Posterior cingulate gyrus (tissue), 11 donors: ENCODE data around the gene PAK1.
"Not testable (repeated sequence)": the region's sequence is repeated elsewhere in the genome, so short reads cannot be mapped to it uniquely, and the experiment has no call there.

Source experiments
- DNase-seq, 10 donors: peaks; one replicate each; pipeline versions ENCODE4 v3.0.0 to v3.0.0-alpha.2; 2020 to 2021; ENCODE audit warnings: mixed read lengths in 3 of 10
- intact Hi-C: fragments of 100-400 bp; cut with DNase I; formaldehyde crosslinking; loops from one replicate; pipeline ENCODE4 v1.15.1; 2023

PAK1 gene

GRCh38 chr11:77409046-77409445 is 64.8 kb downstream of the PAK1 start:
- intact Hi-C loops, result no loop called here

GRCh38 chr11:77407613-77408012 is 66.3 kb downstream of the PAK1 start:
- intact Hi-C loops, result no loop called here
- no peak for DNase-seq

More at GRCh38 chr11:77409046-77409445, 64.8 kb downstream of the PAK1 start:
- no peak for DNase-seq

DNA sequence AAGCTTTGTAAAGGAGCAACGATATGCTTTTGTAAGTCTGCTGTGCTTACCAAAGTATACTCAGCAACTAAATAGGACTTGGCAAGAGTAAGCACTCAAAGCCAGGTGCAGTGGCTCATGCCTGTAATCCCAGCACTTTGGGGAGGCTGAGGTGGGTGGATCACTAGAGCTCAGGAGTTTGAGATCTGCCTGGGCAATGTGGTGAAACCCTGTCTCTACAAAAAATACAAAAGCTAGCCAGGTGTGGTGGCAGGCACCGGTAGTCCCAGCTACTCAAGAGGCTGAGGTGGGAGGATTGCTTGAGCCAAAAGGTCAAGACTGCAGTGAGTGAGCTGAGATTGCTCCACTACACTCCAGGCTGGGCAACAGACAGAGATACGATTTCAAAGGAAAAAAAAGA is 67.5 kb downstream of the PAK1 start:
- DNase-seq, result no peak
- intact Hi-C loops, result no loop called here

DNA sequence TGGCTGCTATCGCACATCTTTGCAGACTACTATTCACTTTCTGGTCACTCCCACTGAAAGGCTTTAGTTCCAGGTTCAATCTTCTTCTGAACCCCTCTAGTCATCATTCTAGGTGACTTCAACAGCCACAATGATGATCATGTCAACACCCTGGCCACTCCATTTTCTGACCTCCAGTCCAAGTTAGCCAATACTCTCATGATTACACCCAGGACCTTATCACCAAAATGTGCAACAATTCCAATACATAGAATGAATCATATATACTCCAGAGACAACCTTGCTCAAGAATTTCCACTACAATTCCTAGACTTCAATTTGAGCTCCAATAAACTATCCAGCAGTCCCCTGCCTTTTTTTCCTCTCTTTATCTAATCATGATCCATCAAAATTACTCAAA is 70.7 kb downstream of the PAK1 start:
- DNase-seq, result no peak
- intact Hi-C loops, result no loop called here

GRCh38 chr11:77402218-77402556 is 71.7 kb downstream of the PAK1 start:
- intact Hi-C loops, result no loop called here
- DNase-seq, result no peak

GRCh38 chr11:77401486-77402217 is 72.2 kb downstream of the PAK1 start:
- intact Hi-C loops, result no loop called here
- no peak for DNase-seq

GRCh38 chr11:77400775-77401449 is 73.0 kb downstream of the PAK1 start:
- DNase-seq, result no peak
- intact Hi-C loops, result no loop called here

GRCh38 chr11:77400271-77400670 is 73.6 kb downstream of the PAK1 start:
- intact Hi-C loops, result no loop called here
- no peak for DNase-seq

DNA sequence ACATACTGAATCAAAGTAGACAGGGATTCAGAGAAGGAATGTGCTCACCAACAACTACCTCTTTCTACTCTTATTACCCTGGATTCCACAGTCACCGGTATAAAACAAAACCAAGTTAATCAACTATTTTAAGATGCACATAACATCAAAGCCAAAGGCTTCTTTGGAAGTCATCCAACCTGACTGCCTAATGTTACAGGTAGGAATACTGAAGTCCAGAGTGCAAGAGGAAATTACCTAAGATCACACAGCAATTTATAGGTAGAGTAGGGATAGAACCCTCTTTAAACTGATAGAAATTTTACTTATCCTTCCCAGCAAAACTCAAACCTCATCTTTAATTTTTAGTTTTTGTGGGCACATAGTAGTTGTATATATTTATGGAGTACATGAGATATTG is 76.3 kb downstream of the PAK1 start:
- intact Hi-C loops, result no loop called here
- no peak for DNase-seq

DNA sequence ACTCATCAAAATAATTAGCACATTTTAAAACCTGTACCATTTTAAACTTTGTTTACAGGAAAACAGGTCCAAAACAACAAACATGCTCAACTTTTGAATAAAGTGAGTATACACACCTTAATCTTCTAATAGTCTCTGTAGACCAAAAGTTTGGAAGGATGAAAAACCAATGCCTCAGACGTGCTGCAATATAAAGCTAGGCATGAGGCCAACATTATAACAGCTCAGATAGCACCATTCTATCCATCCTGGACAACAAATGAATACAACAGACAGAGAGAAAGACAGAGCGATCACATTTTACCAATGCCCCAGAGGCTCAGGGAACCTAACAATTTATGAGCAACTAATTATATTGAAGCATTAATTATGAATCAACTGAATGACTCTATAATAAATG is 77.0 kb downstream of the PAK1 start:
- no peak for DNase-seq
- intact Hi-C loops, result no loop called here

GRCh38 chr11:77396305-77396704 is 77.6 kb downstream of the PAK1 start:
- DNase-seq, result no peak
- intact Hi-C loops, result no loop called here

- no peak for DNase-seq
- intact Hi-C loops, result no loop called here
Observed at GRCh38 chr11:77395460-77396173, 78.3 kb downstream of the PAK1 start.

- intact Hi-C loops, result no loop called here
- DNase-seq, result no peak
Observed at GRCh38 chr11:77392842-77393241, 81.1 kb downstream of the PAK1 start.

DNA sequence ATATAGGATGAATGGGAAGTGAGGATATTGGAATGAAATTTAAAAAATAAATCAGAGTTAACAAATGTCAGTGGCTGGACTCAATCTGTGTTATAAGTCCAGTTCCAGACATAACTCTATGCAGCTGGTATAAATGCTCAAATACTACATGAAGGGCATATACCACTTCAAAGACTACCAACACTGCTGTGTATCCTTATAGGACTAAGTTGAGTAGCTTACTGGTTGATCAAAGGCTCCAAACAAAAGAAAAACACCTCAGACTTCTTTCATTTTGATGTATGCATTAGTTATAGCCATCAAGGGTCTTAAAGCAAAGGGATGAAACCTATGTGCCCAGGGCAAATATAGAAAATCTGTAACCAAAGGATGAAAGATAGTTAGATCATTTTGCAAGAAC is 86.2 kb downstream of the PAK1 start:
- DNase-seq, result no peak
- intact Hi-C loops, result no loop called here

GRCh38 chr11:77386178-77386577 is 87.7 kb downstream of the PAK1 start:
- intact Hi-C loops, result no loop called here
- no peak for DNase-seq

DNA sequence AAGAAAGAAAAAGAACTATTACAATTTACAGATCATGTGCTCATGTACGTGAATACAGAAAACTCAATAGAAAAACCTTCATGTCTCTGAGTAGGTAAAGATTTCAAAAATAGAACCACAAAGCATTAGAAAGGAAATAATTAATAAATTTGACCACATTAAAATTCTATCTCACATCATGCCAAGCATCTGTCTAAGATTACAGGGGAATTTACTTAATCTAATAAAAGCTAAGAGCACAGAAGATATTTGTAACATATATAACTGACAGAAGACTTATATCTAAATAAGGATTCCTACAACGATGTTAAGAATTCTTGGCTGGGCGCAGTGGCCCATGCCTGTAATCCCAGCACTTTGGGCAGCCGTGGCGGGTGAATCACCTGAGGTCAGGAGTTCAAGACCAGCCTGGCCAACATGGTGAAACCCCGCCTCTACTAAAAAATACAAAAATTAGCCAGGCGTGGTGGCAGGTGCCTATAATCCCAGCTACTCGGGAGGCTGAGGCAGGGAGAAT is 88.6 kb downstream of the PAK1 start:
- intact Hi-C loops, DNase-seq: not testable (repeated sequence)

- intact Hi-C loops, result no loop called here
- no peak for DNase-seq
Observed at GRCh38 chr11:77384571-77384970, 89.3 kb downstream of the PAK1 start.

GRCh38 chr11:77383349-77383748 is 90.5 kb downstream of the PAK1 start:
- intact Hi-C loops, DNase-seq: not testable (repeated sequence)

GRCh38 chr11:77381729-77382665 is 91.9 kb downstream of the PAK1 start:
- intact Hi-C loops, result no loop called here
- no peak for DNase-seq

DNA sequence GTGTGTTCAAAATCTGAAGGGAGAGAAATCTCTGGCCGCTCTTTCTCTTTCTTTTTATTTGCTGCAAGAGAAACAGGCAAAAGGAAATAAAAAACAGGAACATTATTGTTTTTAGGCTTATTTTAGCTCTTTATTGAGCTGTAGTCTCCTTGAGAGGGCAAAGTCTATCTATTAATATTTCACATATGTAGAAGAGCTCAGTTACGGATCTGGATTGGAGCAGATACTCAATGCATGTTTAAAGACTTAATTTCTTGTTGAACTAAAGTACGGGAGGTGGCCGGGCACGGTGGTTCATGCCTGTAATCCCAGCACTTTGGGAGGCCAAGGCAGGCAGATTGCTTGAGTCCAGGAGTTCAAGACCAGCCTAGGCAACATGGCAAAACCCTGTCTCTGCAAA is 94.0 kb downstream of the PAK1 start:
- DNase-seq, result no peak
- intact Hi-C loops, result no loop called here
